ENCODE measurements around the gene HGF.

Gene HGF

DNA sequence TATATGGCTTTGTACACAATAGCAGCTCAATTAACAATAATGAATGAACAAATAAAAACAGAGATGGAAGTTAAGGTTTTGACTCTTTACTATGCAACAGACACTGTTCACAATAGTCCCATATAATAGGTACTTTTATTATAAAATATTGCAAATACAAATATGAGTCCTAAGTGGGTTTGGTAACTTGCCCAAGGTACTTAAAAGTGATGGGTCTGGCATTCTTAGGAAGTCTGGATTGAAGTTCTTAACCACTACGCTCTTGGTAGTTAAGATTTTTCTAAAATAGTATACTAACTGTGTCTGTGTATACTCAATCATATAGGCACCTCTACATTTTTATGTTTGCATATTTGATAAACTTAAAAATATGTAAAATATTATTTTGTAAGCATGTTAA, 55.5 kb downstream of the HGF start:
- no peak for DNase-seq

DNA sequence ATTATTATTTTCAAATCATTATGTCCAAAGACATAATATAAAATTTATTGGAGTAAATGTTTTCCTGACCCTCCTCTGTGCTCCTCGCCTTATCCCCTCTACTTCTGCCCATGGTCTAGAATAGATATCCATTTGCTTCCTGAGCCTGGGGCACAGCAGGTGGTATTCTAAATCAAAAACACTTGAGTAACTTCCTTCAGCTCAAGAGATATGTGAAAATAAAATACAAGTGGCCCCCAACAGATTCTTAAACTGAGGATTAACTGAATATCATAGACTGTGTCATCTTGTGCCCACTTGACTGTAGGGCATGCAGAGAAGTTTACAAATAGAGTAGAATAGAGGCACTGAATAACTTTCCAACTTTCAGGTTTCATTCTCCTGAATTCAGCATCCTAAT, 59.1 kb downstream of the HGF start:
- no peak for DNase-seq

DNA sequence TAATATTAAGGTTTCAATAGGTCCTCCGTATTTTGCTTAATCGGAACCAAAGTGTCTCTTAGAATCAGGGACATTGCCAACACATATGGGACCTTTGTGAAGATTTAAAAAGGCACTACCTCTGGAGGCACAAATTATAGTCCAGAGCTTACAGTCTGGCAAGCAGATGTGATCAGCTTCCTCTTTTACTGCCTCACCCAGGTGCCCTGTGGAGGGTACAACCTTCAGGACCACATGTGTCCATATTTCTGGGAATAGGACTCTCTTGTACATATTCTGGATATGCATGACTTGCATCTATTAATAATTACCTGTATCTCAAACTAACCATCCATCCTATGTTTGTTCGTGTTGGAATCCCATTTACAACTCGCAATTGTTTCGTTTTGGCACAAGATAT, 60.0 kb downstream of the HGF start:
- DNase-seq = no peak

DNA sequence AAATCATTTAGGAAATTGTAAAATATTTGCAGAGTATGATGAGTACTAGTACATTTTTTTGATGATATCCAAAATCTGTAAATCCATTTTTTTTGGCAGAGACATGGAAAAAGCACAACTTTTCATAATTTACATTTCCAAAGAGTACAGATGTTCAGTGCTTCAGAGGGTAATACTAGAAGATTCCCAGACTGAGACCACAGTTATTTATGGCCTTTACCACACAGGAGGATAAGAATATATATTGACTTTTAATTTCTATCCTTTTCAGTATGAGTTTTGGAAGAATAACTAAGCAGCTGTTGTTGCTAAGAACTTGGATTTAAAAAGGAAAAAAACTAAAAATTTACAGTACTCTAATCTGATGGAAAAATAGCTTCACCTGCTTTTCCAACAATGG, 61.9 kb downstream of the HGF start:
- no peak for DNase-seq

DNA sequence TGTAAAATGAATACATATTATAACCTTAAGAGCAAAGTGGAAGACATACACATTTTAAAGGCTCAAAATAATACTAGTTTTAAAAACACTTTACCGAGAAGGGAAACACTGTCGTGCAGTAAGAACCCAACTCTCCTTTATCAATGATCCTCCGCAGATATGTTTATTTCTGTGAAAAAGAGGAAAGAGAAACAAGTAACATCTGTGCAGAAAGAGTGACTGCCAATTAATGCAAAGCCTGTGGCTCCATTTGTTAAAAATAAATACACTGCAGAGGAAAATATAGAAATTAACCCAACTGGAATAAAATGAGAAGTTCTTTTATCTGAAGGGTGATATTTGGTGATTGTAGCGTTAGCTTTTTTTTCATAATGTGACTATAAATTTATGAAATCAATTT, 62.7 kb downstream of the HGF start:
- no peak for DNase-seq

DNA sequence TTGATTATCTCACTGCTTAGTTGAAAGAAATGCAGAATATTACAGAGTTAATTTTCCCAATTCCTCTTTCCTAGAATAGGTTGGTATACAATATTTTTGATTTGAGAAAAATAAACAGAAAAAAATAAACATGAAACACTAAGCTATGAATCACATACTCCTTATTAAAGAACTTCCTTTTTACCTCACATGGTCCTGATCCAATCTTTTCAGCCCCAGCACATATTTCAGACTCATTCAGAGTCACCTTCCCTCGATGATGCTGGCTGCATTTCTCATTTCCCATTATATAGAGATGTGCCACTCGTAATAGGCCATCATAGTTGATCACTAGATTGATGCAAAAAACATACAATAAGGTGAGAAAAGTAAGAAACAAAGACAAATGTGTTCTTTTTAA, 64.6 kb downstream of the HGF start:
- no peak for DNase-seq

DNA sequence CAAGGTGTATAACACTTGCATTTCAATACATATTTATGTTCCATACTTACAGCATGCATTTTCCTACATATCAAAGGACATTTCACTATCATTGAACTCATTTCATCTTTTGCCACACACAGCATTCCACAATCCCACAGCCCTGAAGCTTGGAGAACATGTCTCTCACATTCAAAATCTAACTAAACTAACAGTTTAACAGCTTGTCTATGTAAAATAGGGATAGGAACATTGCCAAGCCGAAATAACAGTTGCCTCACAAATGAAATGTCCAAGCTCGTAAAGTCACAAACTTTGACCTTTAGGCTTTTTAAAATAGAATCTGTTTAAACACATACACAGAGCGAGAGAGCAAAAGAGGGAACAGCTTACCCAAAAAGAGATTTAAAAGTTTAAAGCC, 65.3 kb downstream of the HGF start:
- DNase-seq = no peak

DNA sequence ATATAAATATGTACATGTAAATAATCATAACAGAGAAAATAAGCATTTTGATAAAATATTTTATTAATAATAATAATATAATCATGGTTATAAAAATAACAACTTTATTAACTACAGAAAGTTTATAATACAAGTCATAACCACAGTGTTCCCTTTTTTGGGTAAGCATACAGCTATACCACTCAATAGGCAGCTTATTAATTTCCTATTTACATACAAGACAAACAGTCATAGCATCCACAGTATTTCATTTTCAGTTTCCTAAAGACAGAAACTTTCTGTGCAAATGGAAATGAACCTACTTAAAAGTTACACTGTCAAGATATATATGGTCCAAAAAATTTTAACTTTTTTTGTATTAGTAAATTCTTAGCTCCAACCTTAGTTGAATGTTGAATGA, 70.9 kb downstream of the HGF start:
- DNase-seq = no peak

DNA sequence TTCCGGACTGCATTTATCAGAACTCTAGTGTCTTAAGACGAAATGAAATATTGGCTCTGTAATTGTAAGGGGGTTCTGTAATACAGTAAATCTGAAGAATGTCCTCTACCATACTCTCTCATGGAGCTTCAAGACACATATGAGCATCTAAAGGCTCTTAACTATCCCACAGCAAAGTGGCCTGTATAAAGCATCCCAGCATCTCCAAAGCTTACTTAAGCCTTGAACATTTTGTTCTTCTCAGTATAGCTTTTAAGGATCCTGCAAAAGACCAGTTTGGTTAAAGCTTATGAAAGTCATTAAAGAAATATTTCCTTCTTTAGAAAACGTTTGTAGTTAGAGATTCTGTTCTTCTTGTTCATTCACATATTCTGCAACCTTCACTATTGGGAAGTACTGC, 75.1 kb downstream of the HGF start:
- DNase-seq = no peak

DNA sequence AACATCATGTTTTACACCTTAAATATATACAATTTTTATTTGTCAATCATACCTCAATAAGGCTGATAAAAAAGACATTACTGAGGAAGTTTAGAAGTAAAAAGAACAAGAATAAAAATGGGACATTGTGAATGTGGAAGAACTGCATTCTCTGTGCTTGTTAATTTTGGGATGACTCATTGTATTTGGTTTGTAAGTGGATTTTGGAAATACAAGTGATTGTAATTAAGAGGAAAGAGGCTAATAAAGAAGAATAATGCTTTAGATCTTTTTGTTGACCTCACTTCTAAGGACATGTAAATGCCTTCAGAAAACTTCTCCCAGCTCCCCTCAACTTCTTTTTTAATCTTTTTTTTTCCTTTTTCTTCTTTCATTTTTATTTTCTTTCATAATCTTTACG, 76.0 kb downstream of the HGF start:
- no peak for DNase-seq

DNA sequence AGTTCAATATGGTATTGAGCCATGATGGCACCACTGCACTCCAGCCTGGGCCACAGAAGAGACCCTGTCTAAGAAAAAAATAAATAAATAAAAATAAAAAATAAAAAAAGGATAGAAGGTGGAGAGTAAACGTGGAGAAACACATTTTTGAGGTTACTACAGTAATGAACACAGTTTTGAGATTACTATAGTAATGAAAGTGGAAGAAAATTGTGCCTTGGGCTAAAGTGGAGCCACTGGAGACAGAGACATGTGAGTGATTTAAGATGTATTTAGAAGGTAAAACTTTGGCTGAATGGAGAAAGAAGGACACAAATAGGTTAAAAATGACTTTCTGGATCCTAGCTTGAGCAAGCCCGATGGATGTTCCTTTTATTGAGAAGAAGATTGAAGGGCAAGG, 76.8 kb downstream of the HGF start:
- DNase-seq = no peak

DNA sequence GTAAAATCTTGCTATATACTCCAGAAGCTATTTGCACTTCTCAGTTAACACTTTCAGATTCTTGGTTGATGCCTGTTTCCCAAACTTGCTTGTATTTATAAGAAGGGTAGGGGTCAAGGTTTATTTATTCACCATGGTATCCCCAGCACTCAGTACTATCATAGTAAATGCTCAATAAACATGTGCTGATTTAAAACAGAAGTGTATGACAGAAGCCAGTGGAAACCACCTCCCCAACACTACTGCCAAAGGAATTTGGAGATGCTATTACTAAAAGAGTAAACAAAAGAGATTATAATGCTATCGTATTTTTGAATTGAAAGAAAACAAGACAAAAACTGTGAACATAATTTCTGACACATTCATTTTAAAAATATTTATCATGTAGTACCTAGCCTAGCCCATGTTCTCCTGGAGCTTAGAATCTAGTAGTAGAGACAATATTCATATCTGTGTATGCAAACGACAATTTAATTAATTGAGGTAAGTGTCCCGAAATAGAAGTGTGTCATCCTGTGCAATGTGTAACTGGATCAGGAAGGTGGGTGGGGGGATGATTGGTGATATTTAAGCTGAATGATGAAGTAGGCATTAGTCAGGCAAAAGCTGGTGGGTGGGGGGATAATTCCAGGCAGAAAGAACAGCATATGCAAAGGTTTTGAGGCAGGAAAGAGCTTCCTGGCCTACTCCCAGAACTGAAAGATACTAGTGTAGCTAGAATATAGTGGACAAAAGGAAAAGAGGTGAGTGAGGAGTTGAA, 77.5 kb downstream of the HGF start:
- DNase-seq = no peak

DNA sequence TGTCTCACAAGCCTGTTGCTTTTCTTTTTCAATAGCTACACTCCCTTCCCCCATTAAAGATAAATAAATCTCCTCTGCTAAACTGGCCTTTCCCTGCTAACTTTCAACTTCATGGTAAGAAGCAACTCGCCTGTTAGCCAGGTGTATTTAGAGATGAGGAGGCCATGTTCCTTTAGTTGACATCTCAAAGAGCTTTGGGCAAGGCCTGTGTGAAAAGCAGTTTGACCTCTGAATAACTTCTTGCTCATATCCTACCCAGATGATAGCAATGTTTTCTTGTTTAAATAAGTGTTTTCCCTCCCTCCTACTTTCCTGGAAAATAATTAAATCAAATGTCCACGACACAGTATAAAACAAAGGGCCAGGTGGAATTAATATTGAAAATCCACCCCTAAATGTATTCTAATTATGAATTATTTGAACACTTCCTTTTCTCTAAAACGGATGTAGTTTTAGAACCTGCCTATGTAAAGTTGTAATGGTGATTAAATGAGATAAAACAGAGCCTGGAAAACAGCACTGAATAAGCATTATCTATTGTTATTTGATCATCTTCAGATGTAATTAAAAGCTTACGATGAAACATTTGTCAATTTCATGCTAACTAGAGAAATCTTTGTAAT, 78.5 kb downstream of the HGF start:
- DNase-seq = no peak

DNA sequence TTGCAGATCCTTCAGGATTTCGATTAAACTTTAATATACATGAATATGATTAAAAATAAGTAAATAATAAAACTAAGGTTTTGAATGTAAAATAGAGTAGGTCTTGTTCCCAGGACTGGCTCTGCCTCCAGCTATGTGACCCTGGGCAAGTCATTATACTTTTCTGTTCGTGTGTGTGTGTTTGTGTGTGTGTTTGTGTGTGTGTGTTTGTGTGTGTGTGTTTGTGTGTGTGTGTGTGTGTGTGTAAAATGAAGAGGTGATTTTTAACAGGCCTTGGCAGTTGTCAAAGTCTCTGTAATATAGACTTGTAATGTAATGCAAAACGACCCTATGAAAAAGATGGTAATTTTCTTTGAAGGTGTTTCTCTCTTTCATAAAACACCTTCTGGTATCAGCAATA, 79.2 kb downstream of the HGF start:
- DNase-seq = no peak

DNA sequence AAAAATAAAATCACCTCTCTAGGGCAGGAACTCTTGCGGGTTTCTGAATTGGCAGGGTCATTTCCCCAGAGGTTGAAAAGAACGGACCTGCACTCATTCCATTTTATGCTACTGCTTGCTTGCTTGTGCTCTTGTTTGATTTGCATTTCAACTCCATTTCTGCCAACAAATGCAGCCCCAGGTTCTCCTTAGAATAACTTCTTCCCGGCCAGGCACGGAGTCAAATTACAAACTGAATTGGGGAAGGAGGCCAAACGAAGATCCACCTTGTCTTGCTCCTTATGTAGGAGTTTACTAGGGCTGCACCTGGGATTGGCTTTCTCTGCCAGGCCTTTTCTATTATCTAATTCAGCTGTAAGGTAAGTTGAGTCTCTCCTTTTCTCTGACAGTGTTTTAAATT, 79.6 kb downstream of the HGF start:
- DNase-seq = no peak

DNA sequence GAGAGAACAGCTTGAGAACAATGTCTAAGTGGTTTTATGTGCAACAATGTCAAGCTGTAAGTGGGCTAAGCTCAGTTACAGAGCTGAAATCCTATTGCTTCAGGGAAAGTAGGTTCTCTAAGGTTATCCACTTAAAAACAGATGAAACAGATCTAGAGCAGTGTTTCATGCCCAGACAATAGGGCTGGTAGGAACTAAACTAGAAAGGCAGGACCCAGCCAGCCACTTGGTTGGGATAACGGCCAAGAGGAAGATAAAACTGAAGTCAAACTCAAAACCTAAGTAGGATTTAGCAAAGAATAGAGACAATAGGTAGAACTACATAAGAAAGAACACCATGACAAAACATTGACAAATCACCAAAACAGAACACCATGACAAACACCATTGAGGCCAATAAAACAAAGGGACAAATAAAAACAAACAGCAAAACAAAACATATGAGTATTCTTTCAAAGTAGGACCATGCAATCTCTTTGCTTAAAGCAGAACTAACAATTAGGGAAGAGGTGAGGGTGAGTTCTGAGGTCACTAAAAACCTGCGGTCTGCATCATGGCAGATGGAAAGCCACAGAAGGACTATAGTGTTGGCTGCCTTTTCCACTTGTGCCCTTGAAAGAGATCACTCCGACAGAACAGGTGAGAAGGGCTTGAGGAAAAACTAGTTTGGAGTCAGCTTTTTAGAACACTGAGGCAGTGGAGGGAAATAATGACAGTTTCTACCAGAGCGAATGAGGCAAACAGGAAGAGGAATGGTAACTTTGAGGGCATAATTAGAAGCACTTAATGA, 81.0 kb downstream of the HGF start:
- no peak for DNase-seq

DNA sequence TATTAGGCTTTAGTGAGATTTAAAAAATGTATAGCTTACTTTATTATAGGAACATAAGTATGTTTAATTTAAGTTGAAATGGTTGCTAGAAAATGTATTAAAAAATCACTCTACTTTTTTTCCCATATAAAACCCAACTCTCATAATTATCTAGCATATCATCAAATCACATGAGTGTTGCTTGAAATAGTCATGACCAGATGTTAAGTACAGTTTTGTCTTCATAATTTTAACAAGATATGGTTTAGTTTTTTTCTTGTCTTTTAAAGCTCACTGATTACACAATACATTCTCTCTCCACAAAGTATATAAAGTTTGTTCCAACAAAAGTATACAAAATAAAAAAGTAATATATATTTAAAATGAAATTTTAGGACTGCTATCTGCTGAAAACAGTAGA, 82.8 kb downstream of the HGF start:
- DNase-seq = no peak

DNA sequence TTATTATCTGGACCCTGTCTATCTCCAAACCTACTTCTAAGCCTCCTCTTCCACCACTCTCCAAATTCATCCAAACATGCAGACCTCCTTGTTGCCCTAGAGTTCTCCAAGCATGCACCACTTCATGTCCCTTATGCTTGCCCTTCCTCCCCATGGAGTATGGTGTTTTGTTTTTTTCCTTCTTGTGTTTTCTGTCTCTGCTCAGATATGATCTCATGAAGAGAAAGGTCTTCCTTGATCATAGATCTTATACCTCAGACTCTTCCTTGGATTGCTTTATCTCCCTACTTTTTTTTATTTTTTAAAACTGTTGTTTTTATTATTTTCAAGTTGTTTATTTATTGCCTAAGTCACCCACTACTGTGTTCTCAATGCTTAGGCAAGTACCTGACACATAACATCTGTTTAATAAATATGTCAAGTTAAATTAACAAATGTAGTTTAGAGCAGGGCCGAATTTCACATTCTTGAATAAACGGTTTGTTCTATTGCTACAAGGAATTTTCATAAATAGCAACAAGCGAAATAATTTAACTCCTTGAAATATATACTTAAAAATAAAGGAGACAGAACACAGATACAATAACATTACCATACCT, 84.5 kb downstream of the HGF start:
- no peak for DNase-seq

DNA sequence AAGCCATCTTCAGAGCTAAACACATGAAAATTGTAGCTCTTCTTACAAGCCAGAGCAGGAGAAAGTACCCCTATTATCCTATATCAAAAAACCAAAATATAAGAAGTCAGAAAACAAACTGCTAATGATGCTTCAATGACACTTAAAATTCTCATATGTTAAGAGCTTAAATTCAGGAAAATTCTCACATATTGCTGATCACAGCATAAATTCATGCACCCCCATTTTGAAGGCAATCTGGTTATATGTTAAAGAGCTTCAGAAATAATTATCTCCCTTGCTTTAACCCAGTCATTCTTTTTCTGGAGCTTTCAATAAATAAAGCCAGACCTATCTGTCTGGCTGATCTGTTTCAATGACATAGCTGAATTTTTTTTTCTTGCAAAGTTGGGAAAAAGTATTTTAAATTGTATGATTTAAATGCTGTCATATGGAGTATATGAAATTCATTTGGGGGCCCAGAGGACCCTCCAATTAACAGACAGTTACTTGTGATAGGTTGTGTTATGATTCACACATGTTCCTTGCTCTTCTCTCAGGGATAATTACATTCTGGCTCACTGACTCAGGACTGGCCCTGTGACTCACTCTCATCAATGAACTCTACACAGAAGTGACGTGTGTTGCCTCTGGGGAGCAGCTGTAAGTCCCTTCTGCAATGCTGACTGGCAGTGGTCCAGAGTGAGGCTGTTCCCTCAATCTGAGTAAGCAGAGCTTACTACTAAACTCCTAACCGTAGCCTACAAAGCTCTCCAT, 85.2 kb downstream of the HGF start:
- DNase-seq = no peak

DNA sequence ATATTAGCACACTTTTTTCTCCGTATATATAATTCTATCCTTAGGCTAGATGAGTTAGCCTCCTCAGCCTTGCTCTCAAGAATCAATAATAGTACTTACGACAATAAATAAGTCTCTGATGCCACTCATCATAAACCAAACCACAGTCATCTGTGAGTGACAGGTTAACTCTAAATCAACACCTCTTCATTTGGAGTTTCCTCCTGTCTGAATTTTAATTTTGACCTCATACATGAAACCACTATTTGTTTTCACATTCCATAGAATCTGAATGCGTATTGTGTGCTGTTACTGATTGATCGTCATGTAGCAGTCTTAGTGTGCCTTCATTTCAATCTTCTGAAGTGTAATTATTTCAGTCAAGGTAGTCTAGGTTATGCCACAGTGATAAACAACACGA, 85.8 kb downstream of the HGF start:
- DNase-seq = no peak

DNA sequence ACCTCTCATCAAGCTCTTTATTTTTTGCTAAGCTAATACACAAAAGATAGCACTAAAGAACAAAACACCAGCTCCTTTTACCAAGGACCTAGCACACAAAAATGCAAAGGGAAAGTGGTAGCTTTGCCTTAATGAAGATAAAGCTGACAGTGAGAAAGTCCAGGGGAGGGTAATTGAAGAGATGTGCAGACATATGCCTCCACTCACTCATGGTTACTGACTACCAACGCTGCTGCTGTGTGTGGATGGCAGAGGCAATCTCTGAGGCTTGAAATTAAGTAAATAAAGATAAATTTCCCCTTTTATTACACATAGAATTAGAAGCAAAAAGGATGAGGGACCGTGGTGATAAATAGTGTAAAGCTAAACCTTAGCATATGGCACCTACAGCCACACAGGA, 87.0 kb downstream of the HGF start:
- no peak for DNase-seq

DNA sequence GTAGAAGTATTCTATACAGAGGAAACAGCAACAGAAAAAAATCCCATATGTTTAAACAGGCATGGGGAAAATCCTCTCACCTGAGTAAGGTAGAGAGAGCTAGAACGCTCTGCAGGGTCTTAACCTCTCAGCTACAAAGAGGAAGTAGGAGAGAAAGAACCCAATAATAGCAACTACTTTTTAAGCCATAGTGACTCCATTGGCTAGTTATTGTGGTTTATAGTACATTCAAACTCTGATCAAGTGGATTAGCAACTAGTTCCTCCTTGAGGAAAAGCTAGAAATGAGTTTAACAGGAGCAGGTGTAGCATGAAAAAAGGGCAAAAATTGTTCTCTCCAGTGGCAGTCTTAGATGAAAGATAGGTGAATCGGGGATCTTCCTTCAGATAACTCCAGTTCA, 89.7 kb downstream of the HGF start:
- DNase-seq = no peak

DNA sequence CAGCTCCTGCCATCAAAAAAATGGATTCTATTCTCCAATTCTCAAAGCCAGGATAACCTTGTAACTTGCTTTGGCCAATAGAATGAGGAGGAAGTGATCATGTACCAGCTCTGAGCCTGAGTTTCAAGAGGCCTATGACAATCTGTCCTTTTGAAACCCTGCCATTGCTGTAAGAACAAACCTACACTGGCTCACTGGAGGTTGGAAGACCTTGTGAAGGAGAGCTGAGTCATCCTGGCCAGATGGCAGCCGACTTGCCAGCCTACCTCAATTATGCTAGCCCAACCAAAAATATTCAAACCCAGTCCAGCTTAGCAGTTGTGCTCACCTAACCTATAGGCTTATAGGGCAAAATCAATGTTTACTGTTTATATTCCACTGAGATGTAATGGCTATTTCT, 93.0 kb downstream of the HGF start:
- no peak for DNase-seq

All from CD4-positive, alpha-beta T cell treated with Interleukin-12 subunit alpha and Interleukin-12 subunit beta, for 1 hour (primary cell).